Stimulated activated CD8-positive, alpha-beta memory T cell treated with anti-CD3 and anti-CD28 coated beads, Interleukin-15, amount 100 ng/mL, for 4 hours (primary cell): Measurements from ENCODE around the gene KIF3B.
"Not testable (repeated sequence)": the region's sequence is repeated elsewhere in the genome, so short reads cannot be mapped to it uniquely, and the experiment has no call there.

Experiments used
- DNase-seq, 2 donors: peaks; one replicate each; pipeline ENCODE4 v3.0.0-alpha.2; 2020; ENCODE audit warnings: low read depth in 2 of 2

The KIF3B gene

GRCh38 chr20:32248043-32248442 lies 29.4 kb upstream of the KIF3B start:
- DNase-seq, result no peak

GRCh38 chr20:32249030-32249738 lies 28.3 kb upstream of the KIF3B start:
- peak in 1 of 2 donors; percentile 11 for DNase-seq

GRCh38 chr20:32251470-32251869 lies 26.0 kb upstream of the KIF3B start:
- DNase-seq, result no peak

DNA sequence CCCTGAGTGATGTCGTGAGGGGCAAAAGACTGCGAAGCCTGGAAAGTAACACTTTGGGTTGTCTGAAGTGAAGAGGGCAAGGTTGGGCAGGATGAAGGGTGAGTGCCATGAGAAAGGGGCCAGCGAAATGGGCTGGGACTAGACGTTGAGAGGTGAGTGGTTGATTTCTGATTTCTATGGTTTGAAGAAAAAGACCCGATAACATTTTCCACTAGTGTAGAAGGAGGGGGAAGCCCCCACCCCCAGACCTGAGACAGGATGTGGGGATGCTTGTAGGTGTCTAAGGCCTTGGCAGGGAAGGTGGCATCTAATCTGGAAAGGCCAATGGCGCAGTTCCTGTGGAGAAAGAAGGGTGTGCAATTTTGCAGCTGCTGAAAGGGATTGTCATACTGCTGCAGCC lies 25.3 kb upstream of the KIF3B start:
- DNase-seq, result peak; percentile 58 to 78

DNA sequence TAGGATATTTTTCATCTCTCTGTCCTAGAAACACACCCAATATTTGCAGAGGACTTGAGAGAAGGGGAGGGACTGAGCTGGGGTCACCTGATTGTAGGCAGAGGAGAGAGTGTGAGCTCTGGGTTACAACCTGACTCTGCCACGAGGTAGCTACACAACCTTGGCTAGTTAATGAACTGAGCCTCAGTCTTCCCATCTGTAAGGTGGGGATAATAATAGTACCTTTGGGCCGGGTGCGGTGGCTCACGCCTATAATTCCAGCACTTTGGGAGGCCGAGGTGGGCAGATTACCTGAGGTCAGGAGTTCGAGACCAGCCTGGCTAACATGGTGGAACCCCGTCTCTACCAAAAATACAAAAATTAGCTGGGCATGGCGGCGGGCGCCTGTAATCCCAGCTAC lies 16.5 kb upstream of the KIF3B start:
- not testable (repeated sequence) for DNase-seq

DNA sequence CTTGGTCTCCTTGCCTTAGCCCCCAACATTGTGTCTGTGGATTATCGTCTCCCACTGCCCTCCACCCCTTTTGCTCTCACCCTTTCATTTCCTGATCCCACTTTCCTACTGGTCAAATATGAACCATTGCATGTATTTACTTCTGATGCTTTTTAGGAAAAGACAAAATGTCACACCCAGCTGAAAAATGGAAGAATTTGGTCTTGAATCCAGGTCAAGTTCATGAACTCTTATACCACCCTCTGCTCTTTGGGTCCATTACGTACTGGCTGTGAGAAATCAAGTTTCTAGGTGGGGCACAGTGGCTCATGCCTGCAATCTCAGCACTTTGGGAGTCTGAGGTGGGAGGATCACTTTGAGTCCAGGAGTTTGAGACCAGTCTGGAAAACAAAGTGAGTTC lies 15.8 kb upstream of the KIF3B start:
- DNase-seq, result no peak

GRCh38 chr20:32263398-32263954 lies 14.0 kb upstream of the KIF3B start:
- DNase-seq, result no peak

GRCh38 chr20:32271620-32272019 lies 5.8 kb upstream of the KIF3B start:
- DNase-seq, result no peak

- DNase-seq, result no peak
These were observed 3.1 kb upstream of the KIF3B start for GRCh38 chr20:32274359-32274758.

GRCh38 chr20:32275163-32275562 lies 2.3 kb upstream of the KIF3B start:
- not testable (repeated sequence) for DNase-seq

- DNase-seq, result no peak
These were observed 770 bp downstream of the KIF3B start for GRCh38 chr20:32278199-32278643.

- DNase-seq, result no peak
These were observed 4.3 kb downstream of the KIF3B start for GRCh38 chr20:32281711-32282110.

- no peak for DNase-seq
These were observed 5.0 kb downstream of the KIF3B start for GRCh38 chr20:32282461-32282860.

DNA sequence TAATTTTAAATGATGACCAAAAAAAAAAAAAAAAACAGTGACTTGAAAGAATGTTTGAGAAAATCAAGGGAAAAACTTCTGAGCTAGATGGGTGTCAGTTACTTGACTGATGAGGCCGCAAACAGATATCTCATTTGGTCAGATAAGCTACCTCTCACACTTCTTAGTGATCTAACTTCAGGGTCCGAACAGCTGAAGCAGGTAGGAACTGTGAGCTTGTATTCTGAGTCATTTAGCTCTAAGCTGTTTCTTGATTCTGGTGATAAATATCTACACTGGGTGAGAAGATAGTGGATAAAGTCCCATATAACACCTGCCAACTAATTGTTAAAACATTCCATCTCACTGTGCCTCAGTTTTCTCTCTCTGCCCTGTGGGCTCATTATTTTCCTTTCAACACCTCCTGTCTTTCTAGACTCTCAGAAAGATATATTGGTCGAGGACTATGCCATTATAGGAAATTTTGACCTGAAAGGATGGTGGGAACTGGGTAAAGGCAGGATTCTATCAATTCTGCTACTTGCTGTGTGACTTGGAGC lies 7.7 kb downstream of the KIF3B start:
- DNase-seq, result no peak

- DNase-seq, result peak in 1 of 2 donors; percentile 24
These were observed 8.3 kb downstream of the KIF3B start for GRCh38 chr20:32285621-32286371.

GRCh38 chr20:32287231-32287638 lies 9.8 kb downstream of the KIF3B start:
- no peak for DNase-seq

GRCh38 chr20:32288225-32288849 lies 10.9 kb downstream of the KIF3B start:
- DNase-seq, result no peak

DNA sequence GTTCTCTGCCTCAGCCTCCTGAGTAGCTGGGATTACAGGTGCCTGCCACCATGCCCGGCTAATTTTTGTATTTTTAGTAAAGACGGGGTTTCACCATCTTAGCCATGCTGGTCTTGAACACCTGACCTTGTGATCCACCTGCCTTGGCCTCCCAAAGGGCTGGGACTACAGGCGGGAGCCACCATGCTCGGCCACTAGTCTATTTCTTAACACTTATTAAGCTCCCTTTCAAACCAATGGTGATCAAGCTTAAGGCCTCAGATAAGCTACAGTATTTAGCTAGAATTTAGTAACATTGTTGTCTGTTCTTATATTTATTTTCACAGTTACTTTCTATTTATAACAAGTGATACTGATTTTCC lies 11.8 kb downstream of the KIF3B start:
- not testable (repeated sequence) for DNase-seq

GRCh38 chr20:32289661-32290431 lies 12.4 kb downstream of the KIF3B start:
- no peak for DNase-seq

- DNase-seq, result no peak
These were observed 13.7 kb downstream of the KIF3B start for GRCh38 chr20:32291166-32291565.

DNA sequence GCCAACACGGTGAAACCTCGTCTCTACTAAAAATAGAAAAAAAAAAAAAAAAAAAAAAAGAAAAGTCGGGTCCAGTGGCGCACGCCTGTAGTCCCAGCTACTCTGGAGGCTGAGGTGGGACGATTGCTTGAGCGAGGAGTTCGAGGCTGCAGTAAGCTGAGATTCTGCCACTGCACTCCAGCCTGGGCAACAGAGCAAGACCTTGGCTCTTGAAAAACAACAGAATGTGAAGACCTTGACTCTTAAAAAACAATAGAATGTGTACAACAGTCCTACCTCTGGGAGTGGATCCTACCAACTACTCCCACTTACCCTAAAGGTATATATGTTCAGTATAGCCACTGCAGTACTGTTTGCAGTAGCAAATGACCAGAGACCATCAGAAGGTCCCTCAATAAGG lies 15.1 kb downstream of the KIF3B start:
- DNase-seq, result no peak
